ENCODE results near the gene RFX3.

RFX3 gene

DNA sequence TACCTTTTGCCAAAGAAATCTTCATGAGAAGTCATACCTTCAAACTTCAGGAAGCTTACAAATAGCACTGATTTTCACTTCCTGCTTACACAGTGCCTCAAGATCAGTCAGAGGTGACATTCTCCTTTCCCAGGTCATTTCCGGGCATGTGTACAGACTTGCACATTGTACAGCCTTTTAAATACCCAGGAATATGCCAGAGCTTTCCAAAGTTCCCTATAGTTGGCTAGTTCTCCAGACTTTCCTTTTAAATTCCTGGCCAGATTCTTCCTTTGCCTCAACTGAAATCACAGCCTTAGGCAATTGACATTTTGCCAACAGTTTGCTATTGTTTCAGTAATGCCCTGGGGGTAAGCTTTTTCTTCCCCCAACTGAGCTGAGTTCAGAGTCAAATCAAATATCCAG, 47.2 kb downstream of the RFX3 start:
- in situ Hi-C loops (cut with MboI; ENCODE audit: low sequenced_read_pairs), result no loop called here

DNA sequence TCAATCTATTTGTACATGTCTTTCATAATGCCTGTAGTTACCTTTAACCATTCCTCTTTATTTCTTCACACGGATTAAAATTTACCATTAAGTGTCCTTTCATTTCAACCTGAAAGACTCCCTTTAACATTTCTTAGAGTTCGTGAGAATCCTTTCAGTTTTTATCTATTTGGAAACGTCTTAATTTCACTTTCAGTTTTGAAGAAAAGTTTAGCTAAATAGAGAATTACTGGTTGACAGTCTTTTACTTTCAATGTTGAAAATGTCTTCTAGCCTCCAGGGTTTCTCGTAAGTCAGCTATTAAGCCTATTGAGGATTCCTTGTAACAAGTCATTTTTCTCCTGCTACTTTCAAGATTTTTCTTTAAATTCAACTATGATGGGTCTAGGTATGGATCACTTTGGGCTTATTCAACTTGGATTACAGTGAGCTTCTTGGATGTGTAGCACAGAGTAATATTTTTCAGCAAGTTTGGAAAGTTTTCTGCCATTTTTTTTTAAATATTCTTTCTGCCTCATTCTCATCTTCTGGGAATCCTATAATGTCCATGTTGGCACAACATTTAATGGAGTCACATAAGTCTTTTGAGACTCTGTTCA, 48.5 kb downstream of the RFX3 start:
- in situ Hi-C loops (cut with MboI; ENCODE audit: low sequenced_read_pairs), result no loop called here

DNA sequence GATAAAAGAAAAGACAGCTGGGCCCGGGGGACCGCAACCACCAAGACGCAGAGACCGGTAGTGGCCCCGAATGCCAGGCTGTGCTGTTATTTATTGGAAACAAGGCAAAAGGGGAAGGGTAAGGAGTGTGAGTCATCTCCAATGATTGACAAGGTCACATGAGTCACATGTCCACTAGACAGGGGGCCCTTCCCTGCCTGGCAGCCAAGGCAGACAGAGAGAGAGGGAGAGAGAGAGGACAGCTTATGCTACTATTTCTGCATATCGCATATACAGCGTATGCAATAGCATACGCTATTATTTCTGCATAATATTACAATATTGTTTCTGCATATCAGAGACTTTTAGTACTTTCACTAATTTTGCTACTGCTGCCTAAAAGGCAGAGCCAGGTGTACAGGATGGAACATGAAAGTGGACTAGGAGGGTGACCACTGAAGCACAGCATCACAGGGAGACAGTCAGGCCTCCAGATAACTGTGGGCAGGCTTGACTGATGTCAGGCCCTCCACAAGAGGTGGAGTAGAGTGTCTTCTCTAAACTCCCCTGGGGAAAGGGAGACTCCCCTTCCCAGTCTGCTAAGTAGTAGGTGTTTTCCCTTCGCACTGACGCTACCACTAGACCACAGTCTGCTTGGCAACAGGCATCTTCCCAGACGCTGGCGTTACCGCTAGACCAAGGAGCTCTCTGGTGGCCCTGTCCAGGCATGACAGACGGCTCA, 50.3 kb downstream of the RFX3 start:
- in situ Hi-C loops (cut with MboI; ENCODE audit: low sequenced_read_pairs), result no loop called here

- in situ Hi-C loops (cut with MboI; ENCODE audit: low sequenced_read_pairs), result loop anchor here (25.0 kb wide), 1 partner anchor 762 kb away; no protein-coding TSS in a partner anchor
Observed at GRCh38 chr9:3474821-3475220, 51.0 kb downstream of the RFX3 start.

GRCh38 chr9:3473405-3473804, 52.4 kb downstream of the RFX3 start:
- in situ Hi-C loops (cut with MboI; ENCODE audit: low sequenced_read_pairs), result loop anchor here (25.0 kb wide), 1 partner anchor 764 kb away; no protein-coding TSS in a partner anchor

GRCh38 chr9:3471883-3472282, 53.9 kb downstream of the RFX3 start:
- in situ Hi-C loops (cut with MboI; ENCODE audit: low sequenced_read_pairs), result loop anchor here (25.0 kb wide), 1 partner anchor 765 kb away; no protein-coding TSS in a partner anchor

- in situ Hi-C loops (cut with MboI; ENCODE audit: low sequenced_read_pairs), result loop anchor here (25.0 kb wide), 1 partner anchor 769 kb away; no protein-coding TSS in a partner anchor
Observed at GRCh38 chr9:3468421-3469205, 57.2 kb downstream of the RFX3 start.

DNA sequence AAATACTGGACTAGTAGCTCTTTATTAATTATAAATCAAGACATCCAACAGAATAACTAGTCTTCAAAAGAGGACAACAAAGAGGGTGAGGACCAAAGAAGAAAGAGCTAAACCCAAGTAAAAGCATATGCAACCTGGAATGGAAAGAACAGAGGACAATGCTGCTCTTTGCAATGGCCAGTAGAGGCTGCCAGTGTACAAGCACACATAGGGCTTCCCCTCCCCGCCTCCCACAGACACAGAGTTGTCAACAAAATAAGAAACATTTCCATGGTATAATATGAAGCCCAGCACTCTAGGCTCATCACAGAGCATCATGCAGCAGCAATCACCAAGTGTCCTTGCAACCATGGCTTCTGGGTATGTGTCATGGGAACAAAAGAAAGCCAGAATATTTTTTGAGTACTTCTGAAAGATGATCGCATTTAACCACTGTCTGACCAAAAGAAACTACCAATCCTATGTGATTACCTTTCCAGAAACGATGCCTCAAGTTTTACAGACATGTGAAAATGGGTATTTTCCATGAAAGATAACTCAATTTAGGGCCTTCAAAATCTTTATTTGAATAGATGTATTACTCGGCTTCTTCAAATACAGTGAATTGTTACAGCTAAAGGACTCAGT, 58.1 kb downstream of the RFX3 start:
- in situ Hi-C loops (cut with MboI; ENCODE audit: low sequenced_read_pairs), result loop anchor here (25.0 kb wide), 1 partner anchor 770 kb away; no protein-coding TSS in a partner anchor

GRCh38 chr9:3464033-3464638, 61.7 kb downstream of the RFX3 start:
- in situ Hi-C loops (cut with MboI; ENCODE audit: low sequenced_read_pairs), result loop anchor here (25.0 kb wide), 1 partner anchor 773 kb away; no protein-coding TSS in a partner anchor

DNA sequence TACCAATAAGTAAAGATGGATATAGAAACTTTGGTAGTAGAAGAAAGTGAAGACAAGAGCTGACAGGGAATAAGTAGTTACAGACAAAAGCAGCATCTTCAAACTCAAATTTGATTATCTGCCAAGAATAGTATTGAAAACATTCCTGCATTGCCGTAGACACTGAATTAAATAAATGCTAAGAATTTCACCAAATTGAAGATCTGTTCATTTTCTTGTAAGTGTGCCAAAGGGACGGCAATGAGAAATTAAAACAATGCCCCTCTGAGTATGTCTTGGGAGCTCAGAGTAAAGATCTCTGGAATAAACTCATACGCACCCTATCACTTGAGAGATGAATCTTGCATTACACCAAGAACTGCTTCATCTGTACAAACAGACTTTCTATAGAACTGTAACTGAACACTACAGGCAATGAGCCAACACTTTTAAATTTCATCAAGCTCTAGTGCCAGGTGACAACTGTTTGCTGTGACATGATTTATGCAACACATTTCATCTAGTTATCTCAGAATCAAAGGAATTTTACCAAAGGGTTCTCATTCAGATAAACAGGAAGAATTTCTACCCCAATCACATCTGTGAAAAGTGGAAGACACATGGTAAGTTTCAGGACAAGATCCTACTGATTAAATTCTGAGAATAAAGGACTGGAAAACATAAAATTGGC, 66.9 kb downstream of the RFX3 start:
- in situ Hi-C loops (cut with MboI; ENCODE audit: low sequenced_read_pairs), result loop anchor here (25.0 kb wide), 1 partner anchor 778 kb away; no protein-coding TSS in a partner anchor

DNA sequence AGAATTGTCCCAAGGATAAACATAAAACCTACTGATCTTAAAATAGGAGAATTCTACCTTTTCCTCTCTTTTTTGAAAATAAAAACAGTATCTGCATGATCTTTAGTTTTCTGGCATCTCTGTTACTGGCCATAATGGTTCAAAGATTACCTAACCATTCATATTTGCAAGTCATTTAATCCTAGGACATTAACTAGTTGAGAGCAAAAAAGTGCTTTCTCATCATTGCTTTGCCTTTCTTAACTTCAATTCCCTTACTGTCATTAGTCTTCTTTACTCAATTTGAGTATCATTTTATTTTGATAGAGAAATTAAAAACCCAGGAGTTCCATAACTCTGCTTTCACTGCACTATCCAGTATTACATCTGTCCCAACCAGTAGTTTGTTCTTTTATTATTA, 68.6 kb downstream of the RFX3 start:
- in situ Hi-C loops (cut with MboI; ENCODE audit: low sequenced_read_pairs), result loop anchor here (25.0 kb wide), 1 partner anchor 780 kb away; no protein-coding TSS in a partner anchor

- in situ Hi-C loops (cut with MboI; ENCODE audit: low sequenced_read_pairs), result loop anchor here (25.0 kb wide), 1 partner anchor 782 kb away; no protein-coding TSS in a partner anchor
Observed at GRCh38 chr9:3455717-3456116, 70.1 kb downstream of the RFX3 start.

DNA sequence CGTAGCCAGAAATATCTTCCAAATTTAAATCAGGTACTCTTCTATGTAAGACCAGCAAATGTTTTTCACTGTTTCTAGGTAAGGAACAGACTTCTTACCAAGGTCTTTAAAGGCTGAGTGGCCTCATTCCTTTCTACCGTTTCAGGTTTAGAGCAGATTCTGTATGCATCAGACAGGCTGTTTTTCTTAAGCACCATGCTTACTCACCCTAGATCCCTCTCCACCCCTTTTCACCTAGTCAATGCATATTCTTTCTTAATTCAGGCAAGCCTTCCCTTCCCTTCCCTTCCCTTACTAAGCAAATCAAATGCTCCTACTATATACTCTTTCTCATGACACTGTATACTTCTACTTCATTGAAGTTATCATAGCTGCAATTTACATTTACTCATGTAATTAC, 70.7 kb downstream of the RFX3 start:
- in situ Hi-C loops (cut with MboI; ENCODE audit: low sequenced_read_pairs), result loop anchor here (25.0 kb wide), 1 partner anchor 782 kb away; no protein-coding TSS in a partner anchor

GRCh38 chr9:3451956-3452355, 73.8 kb downstream of the RFX3 start:
- in situ Hi-C loops (cut with MboI; ENCODE audit: low sequenced_read_pairs), result loop anchor here (25.0 kb wide), 1 partner anchor 785 kb away; no protein-coding TSS in a partner anchor

DNA sequence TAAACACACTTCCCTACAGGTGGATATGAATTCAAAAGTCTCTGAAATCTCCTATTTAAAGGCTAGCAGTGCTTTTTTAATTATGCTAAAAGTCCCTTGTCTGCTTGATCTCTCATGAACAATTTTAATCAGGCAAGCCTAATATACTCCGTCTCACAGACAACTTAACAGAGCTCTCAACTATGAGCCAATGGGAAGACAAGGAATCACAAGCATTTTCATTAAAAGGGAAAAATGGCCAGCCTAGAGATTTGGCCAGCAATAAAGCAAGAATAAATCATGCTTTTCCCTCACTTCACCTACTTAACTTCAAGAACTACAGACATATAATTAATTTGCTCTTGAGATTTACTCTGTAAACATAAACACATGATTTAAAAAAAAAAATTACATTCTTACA, 78.0 kb downstream of the RFX3 start:
- in situ Hi-C loops (cut with MboI; ENCODE audit: low sequenced_read_pairs), result loop anchor here (25.0 kb wide), 1 partner anchor 210 kb away; no protein-coding TSS in a partner anchor

DNA sequence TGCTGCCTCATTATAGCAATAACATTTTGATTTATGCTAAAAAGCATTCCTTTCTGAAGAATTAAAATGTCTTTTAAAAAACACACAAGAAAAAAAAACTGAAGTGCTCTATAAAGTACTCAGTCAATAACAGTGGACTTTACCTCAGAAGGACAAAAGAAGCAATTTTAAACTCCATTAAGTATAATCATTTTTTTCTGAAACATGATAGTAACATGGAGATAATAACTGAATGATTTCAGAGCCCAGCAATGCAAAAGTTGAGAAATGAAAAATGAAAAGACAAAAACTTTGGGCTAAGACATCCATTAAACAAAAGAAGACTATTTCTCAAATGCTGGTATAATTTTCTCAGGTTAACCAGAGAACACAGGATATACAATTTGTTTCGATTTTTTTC, 78.7 kb downstream of the RFX3 start:
- in situ Hi-C loops (cut with MboI; ENCODE audit: low sequenced_read_pairs), result loop anchor here (25.0 kb wide), 1 partner anchor 210 kb away; no protein-coding TSS in a partner anchor

DNA sequence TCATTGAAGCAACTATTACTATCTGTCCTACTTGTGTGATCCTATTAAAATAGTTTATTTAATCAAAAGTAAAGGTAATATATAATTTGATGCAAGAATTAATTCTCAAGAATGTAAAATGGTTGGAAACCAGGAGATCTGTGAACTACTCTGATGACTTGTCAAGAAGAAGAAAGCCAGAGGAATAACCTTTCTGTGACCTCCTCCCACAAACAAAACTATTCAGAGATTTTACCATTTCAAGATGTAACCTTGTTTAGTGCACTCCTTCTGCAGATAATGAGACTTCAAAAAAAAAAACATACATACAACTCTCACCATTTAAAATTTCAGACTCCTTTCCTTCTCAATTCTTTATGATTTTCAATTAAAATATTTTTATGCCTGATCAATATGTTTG, 79.5 kb downstream of the RFX3 start:
- in situ Hi-C loops (cut with MboI; ENCODE audit: low sequenced_read_pairs), result loop anchor here (25.0 kb wide), 1 partner anchor 209 kb away; no protein-coding TSS in a partner anchor

DNA sequence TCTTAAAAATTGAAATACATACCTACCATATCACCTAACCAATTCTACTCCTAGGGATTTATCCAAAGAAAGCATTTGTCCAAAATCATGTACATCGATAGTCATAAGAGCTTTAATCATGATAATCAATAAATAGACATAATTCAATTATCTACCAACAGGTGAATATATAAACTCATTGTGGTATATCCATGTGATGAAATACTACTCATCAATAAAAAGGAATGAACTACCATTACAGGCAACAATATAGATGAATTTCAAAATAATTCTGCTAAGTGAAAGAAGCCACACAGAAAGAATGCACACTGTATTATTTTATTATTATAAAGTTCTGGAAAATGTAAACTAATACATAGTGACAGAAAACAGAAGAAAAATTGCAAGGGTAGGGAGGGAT, 81.8 kb downstream of the RFX3 start:
- in situ Hi-C loops (cut with MboI; ENCODE audit: low sequenced_read_pairs), result loop anchor here (25.0 kb wide), 1 partner anchor 207 kb away; no protein-coding TSS in a partner anchor

- in situ Hi-C loops (cut with MboI; ENCODE audit: low sequenced_read_pairs), result loop anchor here (25.0 kb wide), 1 partner anchor 204 kb away; no protein-coding TSS in a partner anchor
Observed at GRCh38 chr9:3441197-3441816, 84.5 kb downstream of the RFX3 start.
